Naive thymus-derived CD8-positive, alpha-beta T cell (primary cell): ENCODE results near the gene BOLA2B. TPM values are rescaled to one million over a fixed set of nuclear protein-coding genes. Genes with fewer than 3 reads are reported as not detected.
"Not testable (repeated sequence)": the region's sequence is repeated elsewhere in the genome, so short reads cannot be mapped to it uniquely, and the experiment has no call there.

ENCODE experiments used
- ATAC-seq, 2 donors: fragments of 150-1000 bp; cut with Tn5 transposase in 1 of 2; sonication (Bioruptor Pico), chemical (Tn5 transposase) in 1 of 2; 1 replicate in 1 of 2; 2 replicates in 1 of 2; pipeline ENCODE4 v1.10.0; 2021; ENCODE audit warnings: mild to moderate bottlenecking in 2 of 2, moderate library complexity in 2 of 2
- POLR2A ChIA-PET: fragments of 350-600 bp; sonication (Branson Sonifier 250); formaldehyde crosslinking; loops from one replicate; lab custom pipeline; 2021; ENCODE audit warnings: antibody characterized with exemption; lab: Charles Lee
- DNase-seq, 10 donors: peaks; one replicate each; pipeline versions ENCODE4 v3.0.0 to v3.0.0-alpha.2; 2020 to 2022
- H3K27ac Mint-ChIP-seq, 10 donors: one replicate each; pipeline ENCODE4 v1.8.0; 2020 to 2022; ENCODE audit warnings: mild to moderate bottlenecking in 10 of 10, mixed read lengths in 10 of 10, moderate library complexity in 4 of 10, inconsistent platforms in 1 of 10
- H3K27me3 Mint-ChIP-seq, 5 donors: one replicate each; pipeline ENCODE4 v1.8.0; 2021 to 2022; ENCODE audit warnings: mixed read lengths in 5 of 5
- H3K36me3 Mint-ChIP-seq, 3 donors: one replicate each; pipeline ENCODE4 v1.8.0; 2020 to 2022; ENCODE audit warnings: mixed read lengths in 3 of 3, mild to moderate bottlenecking in 2 of 3, inconsistent platforms in 1 of 3
- H3K4me1 Mint-ChIP-seq, 4 donors: one replicate each; pipeline ENCODE4 v1.8.0; 2021 to 2022; ENCODE audit warnings: mixed read lengths in 4 of 4
- H3K4me3 Mint-ChIP-seq, 10 donors: one replicate each; pipeline ENCODE4 v1.8.0; 2020 to 2022; ENCODE audit warnings: mild to moderate bottlenecking in 10 of 10, mixed read lengths in 10 of 10, moderate library complexity in 6 of 10, inconsistent platforms in 1 of 10
- H3K9me3 Mint-ChIP-seq, 9 donors: one replicate each; pipeline ENCODE4 v1.8.0; 2020 to 2022; ENCODE audit warnings: mixed read lengths in 9 of 9, mild to moderate bottlenecking in 3 of 9, inconsistent platforms in 1 of 9, moderate library complexity in 1 of 9
- polyA plus RNA-seq, 3 donors: library from polyadenylated mRNA; unstranded; fragments of 300-500 nt; fragmentation: Illumina TruSeq; gene quantifications; one replicate each; pipeline ENCODE4 v1.2.3, GENCODE V29; 2021
- total RNA-seq, 8 experiments: library from RNA in 2 of 8; stranded (reverse) in 2 of 8; gene quantifications; one replicate each; pipeline ENCODE4 v1.2.3 and lab custom pipeline; 2021 to 2026

BOLA2B gene
- total and polyA plus RNA-seq, 5 experiments from 2014 or later = 66.6 to 251 (median 225) TPM

- no peak for ATAC-seq
These were observed 12.7 kb downstream of the BOLA2B start for GRCh38 chr16:30180741-30181140.

GRCh38 chr16:30179931-30180330, 13.5 kb downstream of the BOLA2B start:
- Mint-ChIP-seq H3K9me3 (peaks cover 0 to 3% (median 0%) of the 10 kb centered on the region in 9 donors), H3K27ac (peak overlapping the region in 4 of 10 donors; percentile 11 to 85 (median 46)), H3K4me3 (no peak overlapping the region), H3K36me3 (peaks cover 8 to 13% (median 9%) of the 10 kb centered on the region in 3 donors), H3K4me1 (peaks cover 6 to 21% (median 14%) of the 10 kb centered on the region in 4 donors), H3K27me3 (no peaks in the 10 kb centered on the region)
- POLR2A ChIA-PET = interaction anchor here (0.6 to 1.3 kb wide), 4 partner anchors 25 to 742 kb away, joined by 3 to 6 read pairs (median 3); partner anchors contain the start of gene YPEL3
- ATAC-seq (no peak), DNase-seq (no peak)

More at GRCh38 chr16:30180741-30181140, 12.7 kb downstream of the BOLA2B start:
- POLR2A ChIA-PET = interaction anchor here (0.5 to 3.0 kb wide), 4 partner anchors 26 to 721 kb away, joined by 3 to 17 read pairs (median 4); no protein-coding TSS in a partner anchor
- peaks cover 8 to 15% (median 11%) of the 10 kb centered on the region in 3 donors for H3K36me3 Mint-ChIP-seq
- H3K4me1 Mint-ChIP-seq = peaks cover 6 to 26% (median 15%) of the 10 kb centered on the region in 4 donors
- peaks cover 0 to 3% (median 0%) of the 10 kb centered on the region in 9 donors for H3K9me3 Mint-ChIP-seq
- peak overlapping the region in 1 of 10 donors; percentile 43 for H3K4me3 Mint-ChIP-seq
- H3K27me3 Mint-ChIP-seq = no peaks in the 10 kb centered on the region
- no peak for DNase-seq
- peak overlapping the region in 8 of 10 donors; percentile 43 to 77 (median 73) for H3K27ac Mint-ChIP-seq

GRCh38 chr16:30179195-30179594, 14.3 kb downstream of the BOLA2B start:
- Mint-ChIP-seq H3K27me3 (no peaks in the 10 kb centered on the region), H3K9me3 (peaks cover 0 to 3% (median 0%) of the 10 kb centered on the region in 9 donors), H3K4me1 (peaks cover 3 to 15% (median 13%) of the 10 kb centered on the region in 4 donors), H3K27ac (peak overlapping the region in 1 of 10 donors; percentile 85), H3K4me3 (no peak overlapping the region), H3K36me3 (peaks cover 1 to 5% (median 2%) of the 10 kb centered on the region in 3 donors)
- POLR2A ChIA-PET = interaction anchor here (0.6 to 1.3 kb wide), 3 partner anchors 80 to 190 kb away, joined by 3 to 6 read pairs (median 6); partner anchors contain the start of gene YPEL3
- no peak for DNase-seq
- ATAC-seq = no peak

GRCh38 chr16:30176876-30177275, 16.6 kb downstream of the BOLA2B start:
- H3K27me3 Mint-ChIP-seq, H3K4me1 Mint-ChIP-seq, H3K36me3 Mint-ChIP-seq, ATAC-seq, H3K4me3 Mint-ChIP-seq, DNase-seq, H3K9me3 Mint-ChIP-seq: not testable (repeated sequence)
- peak overlapping the region in 1 of 10 donors; percentile 25 for H3K27ac Mint-ChIP-seq
- POLR2A ChIA-PET = interaction anchor here (0.6 to 1.4 kb wide), 5 partner anchors 9 to 484 kb away, joined by 3 to 5 read pairs (median 4); no protein-coding TSS in a partner anchor

- no peak overlapping the region for H3K4me3 Mint-ChIP-seq
- POLR2A ChIA-PET = interaction anchor here (0.6 to 0.9 kb wide), 2 partner anchors 10 to 12 kb away, joined by 4 to 6 read pairs; partner anchors contain the start of gene CORO1A
- ATAC-seq (no peak), DNase-seq (no peak)
- H3K27me3 Mint-ChIP-seq = no peaks in the 10 kb centered on the region
- H3K4me1 Mint-ChIP-seq = peaks cover 0 to 3% (median under 1%) of the 10 kb centered on the region in 4 donors
- H3K27ac Mint-ChIP-seq = no peak overlapping the region
- no peaks in the 10 kb centered on the region for H3K36me3 Mint-ChIP-seq
- no peaks in the 10 kb centered on the region for H3K9me3 Mint-ChIP-seq
These were observed 20.4 kb downstream of the BOLA2B start for GRCh38 chr16:30173054-30173453.

GRCh38 chr16:30170145-30170544, 23.3 kb downstream of the BOLA2B start:
- H3K9me3 Mint-ChIP-seq, POLR2A ChIA-PET, H3K27me3 Mint-ChIP-seq, H3K27ac Mint-ChIP-seq, H3K36me3 Mint-ChIP-seq, ATAC-seq, H3K4me3 Mint-ChIP-seq, DNase-seq: not testable (repeated sequence)
- peaks cover 12 to 27% (median 24%) of the 10 kb centered on the region in 4 donors for H3K4me1 Mint-ChIP-seq

- H3K9me3 Mint-ChIP-seq, POLR2A ChIA-PET, ATAC-seq, H3K4me3 Mint-ChIP-seq, H3K36me3 Mint-ChIP-seq, H3K27ac Mint-ChIP-seq, H3K27me3 Mint-ChIP-seq, DNase-seq: not testable (repeated sequence)
- H3K4me1 Mint-ChIP-seq = peaks cover 14 to 34% (median 32%) of the 10 kb centered on the region in 4 donors
These were observed 24.1 kb downstream of the BOLA2B start for GRCh38 chr16:30169416-30169815.

GRCh38 chr16:30168746-30169145, 24.7 kb downstream of the BOLA2B start:
- not testable (repeated sequence) for H3K36me3 Mint-ChIP-seq, DNase-seq, H3K27me3 Mint-ChIP-seq, H3K9me3 Mint-ChIP-seq, H3K4me3 Mint-ChIP-seq, ATAC-seq, H3K27ac Mint-ChIP-seq
- H3K4me1 Mint-ChIP-seq = peaks cover 14 to 36% (median 34%) of the 10 kb centered on the region in 4 donors
- POLR2A ChIA-PET = interaction anchor here (1.4 kb wide), 1 partner anchor 14 kb away, joined by 3 read pairs; the partner anchor contains the start of gene CORO1A

GRCh38 chr16:30166202-30166902, 27.1 kb downstream of the BOLA2B start:
- Mint-ChIP-seq H3K9me3 (no peaks in the 10 kb centered on the region), H3K27me3 (no peaks in the 10 kb centered on the region), H3K4me3 (peak overlapping the region; percentile 4 to 78 (median 64)), H3K4me1 (peaks cover 20 to 46% (median 43%) of the 10 kb centered on the region in 4 donors), H3K27ac (peak overlapping the region; percentile 7 to 86 (median 68)), H3K36me3 (no peaks in the 10 kb centered on the region)
- POLR2A ChIA-PET = interaction anchor here (0.7 kb wide), 2 partner anchors 49 to 269 kb away, joined by 3 to 6 read pairs; no protein-coding TSS in a partner anchor
- DNase-seq = peak in 3 of 10 donors; percentile 3 to 35 (median 21)
- ATAC-seq = peak; percentile 52 to 82

GRCh38 chr16:30163538-30163937, 29.9 kb downstream of the BOLA2B start:
- Mint-ChIP-seq H3K4me3 (peak overlapping the region in 2 of 10 donors; percentile 4 to 18), H3K27me3 (no peaks in the 10 kb centered on the region), H3K4me1 (peaks cover 20 to 46% (median 43%) of the 10 kb centered on the region in 4 donors), H3K9me3 (no peaks in the 10 kb centered on the region), H3K27ac (peak overlapping the region in 4 of 10 donors; percentile 25 to 79 (median 64)), H3K36me3 (no peaks in the 10 kb centered on the region)
- no peak for DNase-seq
- POLR2A ChIA-PET = interaction anchor here (0.6 kb wide), 1 partner anchor 14 kb away, joined by 4 read pairs; no protein-coding TSS in a partner anchor
- peak in 1 of 2 donors; percentile 40 for ATAC-seq

GRCh38 chr16:30157214-30157613, 36.3 kb downstream of the BOLA2B start:
- H3K4me1 Mint-ChIP-seq = peaks cover under 1 to 2% (median 2%) of the 10 kb centered on the region in 4 donors
- POLR2A ChIA-PET = no interaction called here
- H3K4me3 Mint-ChIP-seq = no peak overlapping the region
- no peak for ATAC-seq
- H3K36me3 Mint-ChIP-seq = no peaks in the 10 kb centered on the region
- H3K27ac Mint-ChIP-seq = no peak overlapping the region
- no peak for DNase-seq
- H3K9me3 Mint-ChIP-seq = no peaks in the 10 kb centered on the region
- H3K27me3 Mint-ChIP-seq = no peaks in the 10 kb centered on the region

GRCh38 chr16:30155188-30155587, 38.3 kb downstream of the BOLA2B start:
- ATAC-seq = no peak
- H3K27ac Mint-ChIP-seq = no peak overlapping the region
- DNase-seq = no peak
- no peaks in the 10 kb centered on the region for H3K36me3 Mint-ChIP-seq
- H3K4me3 Mint-ChIP-seq = no peak overlapping the region
- H3K4me1 Mint-ChIP-seq = peaks cover 0 to 3% (median under 1%) of the 10 kb centered on the region in 4 donors
- POLR2A ChIA-PET = interaction anchor here (0.7 to 1.4 kb wide), 4 partner anchors 25 to 1718 kb away, joined by 3 to 9 read pairs (median 6); partner anchors contain the start of gene ZNF267
- H3K27me3 Mint-ChIP-seq = no peaks in the 10 kb centered on the region
- H3K9me3 Mint-ChIP-seq = peaks cover 0 to 2% (median 0%) of the 10 kb centered on the region in 9 donors
